ENCODE data around the gene KATNAL2.

The KATNAL2 gene

DNA sequence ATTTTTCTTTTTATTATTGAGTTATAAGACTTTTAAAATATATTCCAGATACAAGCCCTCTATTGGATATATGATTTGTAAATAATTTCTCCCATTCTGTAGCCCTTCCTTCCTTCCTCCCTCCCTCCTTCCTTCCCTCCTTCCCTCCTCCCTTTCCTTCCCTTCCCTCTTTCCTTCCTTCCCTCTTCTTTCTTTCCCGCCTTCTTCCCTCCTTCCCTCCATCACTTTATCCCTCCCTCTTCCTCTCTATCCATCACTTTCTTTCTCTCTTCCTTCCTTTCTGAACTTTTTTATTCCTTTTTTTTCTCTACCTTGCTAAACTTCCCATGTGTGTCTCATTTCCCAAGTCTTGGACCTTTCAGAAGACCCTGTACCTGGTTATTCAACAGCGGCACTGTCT, 163.5 kb downstream of the KATNAL2 start:
- DNase-seq (ENCODE audit: low read depth in 2 of 2): no peak
- TF ChIP-seq CTCF (IDR thresholded peaks at IDR 0.05; ENCODE audit: low read depth, low read length): no peak
- H3K4me3 ChIP-seq (replicated peaks in 1 of 2; ENCODE audit: low read depth in 2 of 2, low read length in 2 of 2): no peak overlapping the region

DNA sequence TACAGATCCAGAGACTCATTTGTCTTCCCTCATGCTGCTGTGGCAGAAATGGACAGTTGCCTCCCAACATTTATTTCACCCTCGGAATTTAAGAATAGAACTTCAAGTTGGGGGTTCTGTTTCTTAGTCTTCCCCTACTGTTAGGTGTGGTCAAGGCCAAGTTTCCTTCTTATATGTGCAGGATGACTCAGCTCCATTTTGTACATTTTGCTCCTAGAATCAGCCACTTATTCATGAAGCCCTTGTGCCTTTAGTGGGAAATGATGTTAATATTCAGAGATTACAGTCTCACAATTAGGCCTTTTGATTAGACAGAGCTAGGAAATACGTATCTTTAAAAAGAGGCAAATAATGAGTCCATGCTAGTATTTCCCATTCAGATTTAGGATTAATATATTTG, 164.2 kb downstream of the KATNAL2 start:
- DNase-seq (ENCODE audit: low read depth in 2 of 2): peak in 1 of 2 donors; percentile 22
- H3K4me3 ChIP-seq (replicated peaks in 1 of 2; ENCODE audit: low read depth in 2 of 2, low read length in 2 of 2): no peak overlapping the region
- no peak for TF ChIP-seq CTCF (IDR thresholded peaks at IDR 0.05; ENCODE audit: low read depth, low read length)

DNA sequence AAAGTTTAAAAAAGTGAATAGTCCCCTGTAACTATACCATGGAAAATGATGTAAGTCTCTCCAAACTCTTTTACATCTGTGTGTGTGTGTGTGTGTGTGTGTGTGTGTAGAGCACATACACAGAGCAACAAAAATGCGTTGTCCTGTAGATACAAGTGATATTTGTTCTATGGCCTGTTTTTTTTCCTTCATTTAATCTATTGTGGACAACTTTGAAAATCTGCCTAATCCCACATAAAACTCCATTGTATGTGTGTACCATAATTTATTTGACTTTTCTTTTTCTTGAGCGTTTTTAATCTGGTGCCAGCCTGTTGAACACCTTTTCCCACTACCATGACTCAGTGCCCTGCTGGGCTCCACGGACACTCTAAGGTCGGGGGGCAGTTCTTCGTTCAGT, 170.3 kb downstream of the KATNAL2 start:
- no peak overlapping the region for H3K4me3 ChIP-seq (replicated peaks in 1 of 2; ENCODE audit: low read depth in 2 of 2, low read length in 2 of 2)
- no peak for DNase-seq (ENCODE audit: low read depth in 2 of 2)
- no peak for TF ChIP-seq CTCF (IDR thresholded peaks at IDR 0.05; ENCODE audit: low read depth, low read length)

DNA sequence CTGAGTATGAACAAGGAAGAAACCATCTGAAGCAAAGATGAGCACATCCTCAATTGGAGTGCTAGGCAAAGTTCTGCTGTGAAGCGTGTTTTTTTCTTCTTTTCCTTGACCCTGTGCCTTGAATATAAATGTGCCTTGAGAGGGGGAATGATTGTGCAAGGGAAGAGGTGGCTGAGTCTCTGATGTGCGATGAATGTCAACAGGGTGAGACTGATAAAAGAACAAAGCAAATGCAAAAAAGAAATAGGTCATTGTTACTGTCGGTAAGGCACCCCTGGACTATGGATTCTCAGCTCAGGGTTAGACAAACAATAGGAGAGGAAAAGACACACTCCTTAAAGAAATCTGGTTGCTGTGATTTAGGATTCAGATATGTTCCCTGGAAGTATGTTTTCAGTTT, 178.4 kb downstream of the KATNAL2 start:
- no peak overlapping the region for H3K4me3 ChIP-seq (replicated peaks in 1 of 2; ENCODE audit: low read depth in 2 of 2, low read length in 2 of 2)
- no peak for DNase-seq (ENCODE audit: low read depth in 2 of 2)
- TF ChIP-seq CTCF (IDR thresholded peaks at IDR 0.05; ENCODE audit: low read depth, low read length): no peak

- DNase-seq (ENCODE audit: low read depth in 2 of 2): peak; percentile 63 to 68
- TF ChIP-seq CTCF (IDR thresholded peaks at IDR 0.05; ENCODE audit: low read depth, low read length): peak; percentile 79
- no peak overlapping the region for H3K4me3 ChIP-seq (replicated peaks in 1 of 2; ENCODE audit: low read depth in 2 of 2, low read length in 2 of 2)
Measured at GRCh38 chr18:47100212-47100831, 182.9 kb downstream of the KATNAL2 start.

GRCh38 chr18:47108373-47108772, 191.0 kb downstream of the KATNAL2 start:
- no peak for TF ChIP-seq CTCF (IDR thresholded peaks at IDR 0.05; ENCODE audit: low read depth, low read length)
- DNase-seq (ENCODE audit: low read depth in 2 of 2): no peak
- no peak overlapping the region for H3K4me3 ChIP-seq (replicated peaks in 1 of 2; ENCODE audit: low read depth in 2 of 2, low read length in 2 of 2)

GRCh38 chr18:47108998-47109405, 191.6 kb downstream of the KATNAL2 start:
- TF ChIP-seq CTCF (IDR thresholded peaks at IDR 0.05; ENCODE audit: low read depth, low read length): no peak
- no peak overlapping the region for H3K4me3 ChIP-seq (replicated peaks in 1 of 2; ENCODE audit: low read depth in 2 of 2, low read length in 2 of 2)
- no peak for DNase-seq (ENCODE audit: low read depth in 2 of 2)
